Stimulated activated CD4-positive, alpha-beta T cell treated with anti-CD3 and anti-CD28 coated beads, Interleukin-12 subunit alpha, Interleukin-12 subunit beta, amount 100 ng/mL, for 24 hours (primary cell): Measurements from ENCODE around the gene ARHGEF37.

Experiments
- DNase-seq, 2 experiments: peaks; one replicate each; pipeline ENCODE4 v3.0.0-alpha.2; 2020; ENCODE audit warnings: low read depth in 2 of 2

ARHGEF37 gene

GRCh38 chr5:149600932-149601331 is 19.6 kb downstream of the ARHGEF37 start:
- DNase-seq: no peak

GRCh38 chr5:149603210-149603609 is 21.9 kb downstream of the ARHGEF37 start:
- no peak for DNase-seq

GRCh38 chr5:149603920-149604319 is 22.6 kb downstream of the ARHGEF37 start:
- DNase-seq: no peak

- DNase-seq: no peak
Measured at GRCh38 chr5:149604321-149604720, 23.0 kb downstream of the ARHGEF37 start.

GRCh38 chr5:149605354-149605997 is 24.2 kb downstream of the ARHGEF37 start:
- no peak for DNase-seq

GRCh38 chr5:149605998-149606724 is 24.9 kb downstream of the ARHGEF37 start:
- no peak for DNase-seq

- no peak for DNase-seq
Measured at GRCh38 chr5:149608936-149609545, 27.7 kb downstream of the ARHGEF37 start.

GRCh38 chr5:149609640-149610219 is 28.4 kb downstream of the ARHGEF37 start:
- no peak for DNase-seq

GRCh38 chr5:149610589-149611255 is 29.4 kb downstream of the ARHGEF37 start:
- DNase-seq: no peak

- no peak for DNase-seq
Measured at GRCh38 chr5:149611326-149611725, 30.0 kb downstream of the ARHGEF37 start.

- DNase-seq: no peak
Measured at GRCh38 chr5:149614034-149614907, 33.0 kb downstream of the ARHGEF37 start.

- DNase-seq: no peak
Measured at GRCh38 chr5:149615976-149616375, 34.7 kb downstream of the ARHGEF37 start.

GRCh38 chr5:149616727-149617285 is 35.5 kb downstream of the ARHGEF37 start:
- DNase-seq: no peak

- DNase-seq: no peak
Measured at GRCh38 chr5:149617760-149618306, 36.5 kb downstream of the ARHGEF37 start.

GRCh38 chr5:149618581-149619248 is 37.4 kb downstream of the ARHGEF37 start:
- no peak for DNase-seq

- no peak for DNase-seq
Measured at GRCh38 chr5:149621415-149622098, 40.3 kb downstream of the ARHGEF37 start.

- no peak for DNase-seq
Measured at GRCh38 chr5:149622466-149622865, 41.2 kb downstream of the ARHGEF37 start.

- no peak for DNase-seq
Measured at GRCh38 chr5:149623473-149623872, 42.2 kb downstream of the ARHGEF37 start.

- no peak for DNase-seq
Measured at GRCh38 chr5:149627070-149627469, 45.8 kb downstream of the ARHGEF37 start.
